ENCODE results near the gene CDK5R1.

CDK5R1 gene

DNA sequence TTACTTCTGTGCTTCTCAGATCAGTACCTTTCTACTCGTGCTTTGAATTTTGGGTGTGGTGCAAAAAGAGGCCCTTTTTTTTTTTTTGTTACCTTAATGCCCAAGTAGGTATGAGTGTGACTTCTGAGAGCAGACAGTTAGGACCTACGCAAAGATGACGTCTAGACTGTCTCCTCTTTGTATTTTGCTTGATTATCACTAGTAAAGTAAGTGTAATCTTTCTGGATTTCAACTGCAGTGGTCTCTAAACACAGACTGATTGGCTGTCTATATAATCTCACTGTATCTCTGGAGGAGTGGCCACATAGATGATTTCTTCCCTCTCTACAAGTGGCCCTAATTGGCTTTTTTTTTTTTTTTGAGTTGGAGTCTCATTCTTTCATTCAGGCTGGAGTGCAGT, 11.5 kb upstream of the CDK5R1 start:
- no peak for DNase-seq

DNA sequence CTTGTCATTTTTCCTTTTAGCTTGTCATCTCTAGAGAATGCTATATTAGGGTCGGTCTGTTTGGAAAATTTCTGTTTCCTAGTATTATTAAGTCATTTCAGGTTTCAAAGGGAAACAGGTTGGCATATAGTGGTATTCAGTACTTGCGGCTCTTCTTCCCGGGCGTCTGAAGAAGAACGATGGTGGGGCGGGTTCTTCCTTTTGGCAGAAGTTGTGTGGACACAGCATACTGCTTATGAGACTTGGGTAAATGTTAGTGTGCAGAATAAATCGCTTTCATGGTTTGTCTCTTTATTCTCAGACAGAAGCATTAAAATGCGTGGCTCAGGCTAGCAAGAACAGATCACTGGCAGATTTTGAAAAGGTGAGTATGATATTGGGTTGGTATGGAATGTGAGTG, 9.6 kb upstream of the CDK5R1 start:
- DNase-seq: no peak

DNA sequence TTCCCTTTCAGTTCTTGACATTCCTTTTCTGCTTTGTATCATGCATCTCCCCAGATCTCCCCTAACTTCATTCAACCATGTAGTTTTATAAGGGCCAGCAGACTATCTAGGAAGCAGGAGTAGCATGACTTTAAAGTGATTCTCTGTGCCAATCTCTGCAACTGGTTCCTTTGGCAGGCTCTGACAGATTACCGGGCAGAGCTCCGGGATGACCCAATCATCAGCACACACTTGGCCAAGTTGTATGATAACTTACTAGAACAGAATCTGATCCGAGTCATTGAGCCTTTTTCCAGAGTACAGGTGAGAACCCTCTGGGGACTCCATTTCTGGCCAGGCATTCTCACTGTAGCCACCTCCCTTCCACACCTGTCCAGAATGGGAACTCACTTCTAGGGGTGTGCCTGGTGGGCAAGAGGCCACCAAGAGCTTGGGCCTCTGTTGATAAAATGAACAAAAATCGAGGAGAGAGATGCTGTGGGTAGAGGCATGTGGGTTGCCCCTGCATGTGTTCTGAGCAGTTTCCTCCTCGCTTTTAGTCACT, 7.6 kb upstream of the CDK5R1 start:
- no peak for DNase-seq

DNA sequence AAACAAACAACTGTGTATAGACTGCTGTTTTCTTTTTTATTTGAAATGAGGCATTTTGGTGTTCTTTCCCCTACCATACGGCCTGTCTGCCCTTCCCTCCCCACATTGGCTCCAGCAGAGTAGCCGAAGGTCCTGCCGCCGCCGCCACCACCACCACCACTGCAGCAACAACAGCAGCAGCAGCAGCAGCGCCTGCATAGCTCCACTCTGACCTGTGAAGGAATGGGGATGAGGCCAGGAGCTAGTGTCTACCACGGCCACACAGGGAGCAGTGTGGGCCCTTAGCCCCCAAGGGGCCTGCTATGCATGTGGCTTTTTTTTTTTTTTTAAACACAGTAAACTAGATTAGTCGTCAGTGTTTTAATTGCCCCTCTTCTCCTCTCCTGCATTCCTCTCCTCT, 5.6 kb upstream of the CDK5R1 start:
- DNase-seq: no peak

DNA sequence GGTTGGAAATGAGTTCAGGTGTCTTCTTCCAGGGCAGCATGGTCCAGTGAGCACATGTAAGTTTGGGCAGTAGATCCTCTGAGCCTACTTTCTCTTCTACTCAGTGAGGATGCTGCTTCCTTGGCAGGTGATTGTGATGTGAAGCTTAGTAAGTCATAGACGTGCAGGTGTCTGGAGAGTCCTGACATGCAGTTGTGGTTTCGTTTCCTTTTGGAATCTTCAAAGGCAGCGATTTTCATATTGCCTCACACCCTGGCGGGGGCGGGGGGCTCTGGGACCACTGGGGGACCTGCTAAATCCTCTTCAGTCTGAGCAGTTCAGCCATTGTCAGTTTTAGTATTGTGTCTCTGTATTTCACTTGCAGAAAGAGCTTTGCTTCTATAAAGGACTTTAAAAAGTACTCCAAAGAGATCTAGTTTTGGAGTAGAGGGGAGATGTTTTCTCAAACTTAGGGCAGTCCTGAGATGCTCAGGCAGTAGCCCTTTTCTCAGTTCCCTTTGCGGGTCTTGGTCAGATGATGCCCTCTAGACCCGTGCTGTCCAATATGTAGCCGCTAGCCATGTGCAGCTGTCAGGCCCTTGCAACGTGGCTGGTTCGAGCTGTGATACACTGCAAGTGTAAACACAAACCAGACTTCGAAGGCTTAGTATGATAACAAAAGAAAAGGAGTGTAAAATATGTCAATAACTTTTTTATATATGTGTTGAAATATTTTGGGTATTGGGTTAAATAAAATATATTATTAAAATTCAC, 4.0 kb upstream of the CDK5R1 start:
- DNase-seq: no peak

DNA sequence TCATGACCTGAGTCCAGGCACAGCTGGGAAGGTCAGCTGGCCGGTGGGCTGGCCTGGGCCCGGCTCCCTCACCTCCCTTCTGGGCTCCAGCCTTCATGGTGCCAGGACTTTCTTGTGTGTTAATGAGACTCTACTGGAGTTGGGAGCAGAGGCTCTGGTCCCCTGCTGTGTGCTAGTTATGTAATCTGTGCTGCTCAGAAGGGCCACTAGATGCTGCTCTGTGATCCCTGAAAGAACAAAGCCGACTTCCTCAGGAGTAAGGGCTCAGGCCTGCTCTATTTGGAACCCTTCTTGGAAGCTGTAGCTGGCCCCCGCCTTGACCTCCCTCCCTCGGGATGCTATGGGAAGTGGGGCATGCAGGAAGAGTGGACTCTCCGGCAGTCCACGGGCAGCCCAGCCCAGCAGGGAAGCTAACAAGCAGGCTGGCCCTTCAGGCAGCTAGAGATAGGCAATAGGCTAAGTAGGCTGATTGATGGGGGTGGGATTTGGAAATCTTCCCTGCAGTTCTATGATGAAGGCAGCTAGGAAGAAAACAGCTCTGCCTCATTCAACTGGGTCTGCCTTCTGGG, 3.3 kb upstream of the CDK5R1 start:
- DNase-seq: peak; percentile 40

DNA sequence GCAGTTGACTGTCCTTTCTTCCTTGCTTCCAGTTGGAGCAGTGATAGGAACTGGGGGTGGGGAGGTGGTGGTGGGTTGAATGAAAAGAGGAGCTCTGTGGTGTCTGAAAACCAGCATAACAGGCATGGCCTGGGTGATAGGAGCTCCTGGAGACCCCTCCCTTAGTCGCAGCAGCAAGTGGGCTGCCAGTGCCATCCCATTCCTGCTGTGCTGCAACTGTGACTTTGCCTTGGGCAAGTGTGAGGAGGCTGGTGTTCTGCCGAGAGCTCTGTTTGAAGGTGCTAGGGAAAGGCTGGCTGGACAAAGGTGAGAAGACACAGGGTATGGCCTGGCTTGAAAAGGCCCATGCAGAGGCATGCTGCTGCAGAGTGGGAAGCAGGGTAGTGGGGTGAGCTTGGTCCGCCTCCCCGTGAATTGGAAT, 2.7 kb upstream of the CDK5R1 start:
- no peak for DNase-seq

DNA sequence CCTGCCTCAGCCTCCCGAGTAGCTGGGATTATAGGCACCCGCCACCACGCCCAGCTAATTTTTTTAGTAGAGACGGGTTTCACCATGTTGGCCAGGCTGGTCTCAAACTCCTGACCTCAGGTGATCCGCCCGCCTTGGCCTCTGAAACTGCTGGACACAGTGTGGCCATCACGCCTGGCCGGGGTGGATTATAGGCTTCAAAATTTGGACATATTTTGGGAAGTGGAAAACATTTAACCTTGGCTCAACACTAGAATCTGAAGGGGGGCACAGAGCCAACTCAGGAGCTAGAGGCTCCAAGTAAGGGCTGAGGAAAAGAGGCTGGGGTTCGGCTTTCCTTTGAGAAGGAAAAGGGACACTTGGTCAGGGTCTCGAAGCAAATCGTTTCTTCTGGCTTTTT, 2.2 kb upstream of the CDK5R1 start:
- DNase-seq: no peak

DNA sequence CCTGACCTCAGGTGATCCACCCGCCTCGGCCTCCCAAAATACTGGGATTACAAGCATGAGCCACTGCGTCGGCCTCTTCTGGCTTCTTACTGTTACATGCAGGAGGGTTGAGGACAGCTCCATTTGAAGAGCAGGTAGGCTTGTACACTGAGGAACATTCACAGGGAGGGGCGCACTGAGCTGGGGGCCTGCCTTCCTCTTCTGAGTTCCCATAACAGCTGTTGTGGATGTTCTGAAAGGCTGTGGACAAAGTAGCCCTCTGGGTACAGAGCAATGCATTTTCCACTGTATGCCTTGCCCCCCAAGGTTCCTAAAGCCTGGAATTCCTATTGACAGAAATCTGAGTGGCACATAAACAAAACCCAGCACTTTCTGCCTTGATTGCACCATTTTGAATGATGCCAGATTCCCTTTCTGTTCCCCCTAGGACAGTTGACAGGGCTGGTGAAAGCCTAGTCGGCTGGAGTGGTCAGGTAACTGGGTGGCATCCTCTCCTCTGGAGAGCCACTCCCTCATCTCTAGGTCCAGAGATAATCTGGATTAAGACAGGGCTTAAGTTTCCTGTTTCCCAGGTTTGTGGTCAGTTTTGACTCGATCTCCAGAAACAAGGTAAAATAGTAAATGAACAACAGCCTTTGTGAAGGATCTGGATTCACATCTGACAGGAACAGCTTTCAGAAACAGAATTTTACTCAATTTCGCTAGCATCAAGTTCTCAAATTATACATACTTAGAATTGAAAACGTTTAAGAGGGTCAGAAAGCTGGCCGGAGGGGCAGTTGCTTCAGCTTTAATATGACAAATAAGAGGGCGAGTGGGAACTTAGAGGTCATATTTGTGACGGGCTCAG, 1.3 kb upstream of the CDK5R1 start:
- DNase-seq: peak; percentile 8

DNA sequence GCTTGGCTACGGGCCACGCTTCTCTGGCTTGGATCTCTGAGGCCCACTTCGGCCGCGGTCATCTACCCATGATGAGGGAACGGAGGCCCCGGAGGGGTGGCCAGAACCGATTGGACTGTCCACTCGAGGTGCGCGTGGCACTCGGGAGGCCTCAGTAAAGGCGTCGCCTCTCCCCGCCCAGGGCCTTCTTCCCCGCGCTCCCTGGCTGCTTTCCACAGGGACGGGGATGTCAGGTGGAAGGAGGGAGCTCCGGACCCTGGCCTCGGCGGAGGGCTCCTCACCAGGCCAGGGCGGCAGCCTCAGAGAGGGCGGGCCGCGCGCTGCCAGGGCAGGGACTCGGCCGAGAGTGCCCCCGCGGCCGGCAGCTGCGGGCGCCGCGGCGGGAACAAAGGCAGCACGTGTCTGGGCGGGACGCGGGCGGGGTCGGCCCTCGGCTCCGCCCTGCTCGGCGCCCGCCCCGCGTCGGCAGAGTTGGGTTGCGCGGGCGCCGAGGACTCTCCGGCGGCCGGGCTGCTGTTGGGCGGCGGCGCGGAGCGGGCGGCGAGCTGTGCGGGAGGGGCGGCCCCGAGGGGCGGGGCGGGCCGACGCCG, 587 bp upstream of the CDK5R1 start:
- DNase-seq: peak; percentile 68

DNA sequence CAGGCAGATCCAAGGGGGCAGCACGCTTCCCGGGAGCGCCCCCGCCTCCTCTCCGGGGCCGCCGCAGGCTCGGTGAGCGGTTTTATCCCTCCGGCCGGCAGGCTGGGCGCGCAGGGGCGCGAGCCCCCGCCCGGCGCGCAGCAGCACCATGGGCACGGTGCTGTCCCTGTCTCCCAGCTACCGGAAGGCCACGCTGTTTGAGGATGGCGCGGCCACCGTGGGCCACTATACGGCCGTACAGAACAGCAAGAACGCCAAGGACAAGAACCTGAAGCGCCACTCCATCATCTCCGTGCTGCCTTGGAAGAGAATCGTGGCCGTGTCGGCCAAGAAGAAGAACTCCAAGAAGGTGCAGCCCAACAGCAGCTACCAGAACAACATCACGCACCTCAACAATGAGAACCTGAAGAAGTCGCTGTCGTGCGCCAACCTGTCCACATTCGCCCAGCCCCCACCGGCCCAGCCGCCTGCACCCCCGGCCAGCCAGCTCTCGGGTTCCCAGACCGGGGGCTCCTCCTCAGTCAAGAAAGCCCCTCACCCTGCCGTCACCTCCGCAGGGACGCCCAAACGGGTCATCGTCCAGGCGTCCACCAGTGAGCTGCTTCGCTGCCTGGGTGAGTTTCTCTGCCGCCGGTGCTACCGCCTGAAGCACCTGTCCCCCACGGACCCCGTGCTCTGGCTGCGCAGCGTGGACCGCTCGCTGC, 832 bp downstream of the CDK5R1 start:
- peak; percentile 21 for DNase-seq

DNA sequence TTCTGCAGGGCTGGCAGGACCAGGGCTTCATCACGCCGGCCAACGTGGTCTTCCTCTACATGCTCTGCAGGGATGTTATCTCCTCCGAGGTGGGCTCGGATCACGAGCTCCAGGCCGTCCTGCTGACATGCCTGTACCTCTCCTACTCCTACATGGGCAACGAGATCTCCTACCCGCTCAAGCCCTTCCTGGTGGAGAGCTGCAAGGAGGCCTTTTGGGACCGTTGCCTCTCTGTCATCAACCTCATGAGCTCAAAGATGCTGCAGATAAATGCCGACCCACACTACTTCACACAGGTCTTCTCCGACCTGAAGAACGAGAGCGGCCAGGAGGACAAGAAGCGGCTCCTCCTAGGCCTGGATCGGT, 1.4 kb downstream of the CDK5R1 start:
- DNase-seq: no peak

DNA sequence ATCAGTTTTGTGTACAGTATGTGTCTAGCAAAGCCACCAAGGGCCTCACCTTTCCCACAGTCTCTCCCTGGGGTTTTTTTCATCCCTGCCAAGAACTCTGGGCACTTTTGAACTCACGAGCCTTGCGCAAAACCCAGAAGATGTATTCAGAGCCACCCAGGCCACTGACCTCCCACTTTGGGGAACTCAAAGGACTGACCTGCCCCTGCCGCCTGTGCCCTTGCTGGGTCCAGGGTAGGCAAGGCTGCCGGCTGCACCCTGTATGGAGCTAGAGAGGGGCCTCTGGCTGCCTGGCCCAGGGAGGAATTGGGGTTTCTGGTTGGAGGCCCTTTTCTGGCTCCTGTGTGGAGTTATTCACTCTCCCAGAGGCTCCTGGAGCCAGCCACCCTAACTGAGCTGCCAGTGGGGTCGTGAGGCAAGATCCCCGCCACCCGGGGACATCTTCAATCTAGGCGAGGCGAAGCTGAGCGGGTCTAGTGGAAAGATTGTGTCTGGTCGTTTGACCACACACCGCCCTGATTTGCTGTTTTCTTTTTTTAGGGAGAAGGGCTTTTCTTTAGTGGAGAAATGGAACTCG, 1.9 kb downstream of the CDK5R1 start:
- no peak for DNase-seq

DNA sequence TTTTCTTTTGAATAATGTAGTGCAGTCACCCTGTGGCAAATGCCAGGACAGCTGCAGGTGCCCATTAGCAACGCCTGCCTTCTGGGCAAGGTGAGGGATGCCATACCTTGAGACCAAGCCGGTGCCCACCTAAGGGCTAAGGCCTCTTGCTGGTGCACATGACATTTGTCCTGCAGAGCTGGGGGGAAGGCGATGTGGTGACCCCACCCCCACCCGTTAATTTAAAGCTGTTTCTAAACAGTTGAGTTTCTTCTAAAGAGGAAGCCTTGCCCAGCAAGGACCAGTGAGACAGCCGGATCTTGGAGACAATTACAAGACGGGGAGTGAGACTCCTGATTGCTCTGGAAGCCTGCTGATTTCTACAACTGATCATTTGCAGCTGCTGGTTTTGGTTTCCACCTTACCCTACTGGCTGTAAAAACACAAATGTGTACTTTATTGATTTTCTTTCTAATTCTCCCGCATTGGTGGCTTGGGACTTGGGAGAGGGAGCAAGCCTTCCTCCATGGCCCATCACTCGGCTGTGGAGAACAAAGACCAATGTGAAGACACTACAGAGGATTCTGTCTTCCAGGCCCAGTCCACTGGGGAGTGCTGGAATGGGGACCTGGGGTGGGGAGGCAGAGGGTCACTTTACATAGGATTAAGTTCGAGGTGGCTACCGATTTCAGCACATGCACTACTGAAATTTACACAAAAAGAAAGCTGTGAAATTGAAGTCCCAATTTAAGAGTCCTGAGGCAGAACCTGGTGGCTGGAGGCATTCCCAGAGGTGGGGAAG, 2.7 kb downstream of the CDK5R1 start:
- no peak for DNase-seq

DNA sequence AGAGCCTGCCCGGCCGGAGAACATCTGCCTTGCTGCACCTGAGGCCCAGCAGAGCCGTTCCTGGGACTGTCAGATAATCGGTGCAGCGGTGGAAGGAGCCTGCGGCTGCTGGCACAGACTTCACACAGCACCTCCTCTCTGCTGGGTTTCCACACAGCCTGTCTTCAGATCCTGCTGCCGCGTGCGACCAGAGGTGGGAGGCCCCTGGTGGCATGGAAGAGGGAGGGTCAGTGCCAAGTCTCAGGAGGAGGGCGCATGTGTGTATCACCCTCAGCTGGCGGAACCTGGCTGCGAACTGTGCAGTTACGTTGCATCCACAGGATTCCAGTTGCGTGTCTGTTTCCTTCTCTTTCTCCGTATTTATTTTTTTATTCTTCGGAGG, 3.3 kb downstream of the CDK5R1 start:
- DNase-seq: peak; percentile 31

DNA sequence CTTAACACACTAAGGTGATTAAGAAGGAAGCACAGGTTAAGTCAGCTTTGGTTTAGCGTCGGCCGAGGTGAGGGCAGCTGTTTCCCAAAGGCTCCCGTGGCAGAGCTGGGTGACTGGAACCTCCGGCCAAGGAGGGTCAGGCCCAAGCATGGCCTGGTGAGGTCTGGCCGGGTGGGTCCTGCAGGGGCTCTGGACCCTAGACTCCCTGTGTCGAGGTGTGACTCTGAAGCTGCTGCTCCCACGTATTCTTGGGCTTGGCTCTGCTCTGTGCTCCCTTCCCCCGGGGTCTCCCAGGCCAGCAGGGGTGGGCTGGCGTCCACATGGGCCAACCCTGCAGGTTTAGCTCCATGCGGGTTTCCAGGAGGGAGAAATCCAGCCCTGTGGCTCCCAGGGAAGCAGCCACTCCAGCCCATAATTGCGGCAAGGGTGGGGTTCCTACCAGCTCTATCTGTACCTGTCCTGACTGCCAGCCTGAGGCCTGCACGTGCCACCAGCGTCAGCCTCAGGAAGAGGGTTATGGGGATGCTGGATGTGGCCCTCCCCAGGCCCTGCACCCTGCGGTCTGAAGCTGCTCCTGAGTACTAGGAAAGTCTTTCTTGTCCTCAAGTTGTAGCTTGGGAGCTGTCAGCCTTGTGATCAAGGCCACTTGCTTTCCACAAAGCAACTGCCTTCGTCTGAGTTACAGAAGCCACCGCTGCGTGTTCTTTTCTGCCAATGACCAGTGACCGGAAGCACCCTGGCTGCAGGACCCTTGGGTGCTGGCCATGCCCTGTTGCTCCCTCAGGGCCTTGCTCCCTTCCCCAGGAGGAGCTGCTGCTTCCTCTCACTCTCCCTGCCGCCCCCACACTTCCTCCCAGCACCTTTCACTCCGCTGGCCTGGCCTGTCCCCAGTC, 4.8 kb downstream of the CDK5R1 start:
- no peak for DNase-seq

DNA sequence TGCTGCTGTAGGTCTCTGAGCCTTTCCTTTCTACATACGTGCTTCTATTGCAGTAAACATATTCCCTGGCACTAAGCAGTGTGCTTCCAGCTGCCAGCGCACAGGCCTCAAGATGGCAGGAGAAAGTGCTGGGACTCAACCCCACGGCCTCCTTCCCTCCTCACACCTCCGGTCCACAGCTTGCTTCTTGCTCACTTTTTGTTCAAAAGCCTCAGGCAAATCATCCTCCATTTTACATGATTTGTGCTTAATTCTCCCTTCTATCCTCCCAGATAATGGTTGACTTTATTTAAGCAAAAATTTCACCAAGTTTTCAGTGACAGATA, 5.4 kb downstream of the CDK5R1 start:
- no peak for DNase-seq

DNA sequence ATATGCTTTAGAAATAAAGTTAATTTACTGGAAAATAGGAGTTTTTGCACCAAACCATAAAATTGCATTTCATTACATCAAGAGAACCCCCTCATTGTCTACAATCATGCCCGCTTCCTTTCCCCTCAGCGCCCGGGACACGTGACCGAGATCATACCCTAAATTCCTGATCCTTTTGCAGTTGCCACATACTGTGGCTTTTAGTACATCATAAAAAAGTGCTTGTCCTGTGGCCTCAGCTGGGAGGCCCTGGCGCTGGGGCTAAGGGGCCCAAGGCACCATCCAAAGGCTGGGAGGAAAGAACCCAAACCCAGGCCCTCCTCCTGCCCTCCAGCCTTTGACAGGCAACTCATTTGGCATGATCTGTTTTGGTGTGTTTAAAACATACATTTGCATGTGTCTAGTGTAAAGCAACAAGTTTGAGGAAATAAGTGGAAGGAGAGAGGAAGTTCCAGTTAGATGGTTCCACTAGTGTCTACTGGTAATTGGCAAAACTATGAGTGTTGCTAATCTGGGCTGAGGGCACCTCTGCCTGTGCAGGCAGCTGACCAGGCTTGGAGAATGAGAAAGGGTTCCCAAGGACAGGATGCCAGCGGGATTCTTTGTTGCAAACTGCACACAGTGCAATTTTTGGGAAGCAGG, 6.0 kb downstream of the CDK5R1 start:
- DNase-seq: no peak

DNA sequence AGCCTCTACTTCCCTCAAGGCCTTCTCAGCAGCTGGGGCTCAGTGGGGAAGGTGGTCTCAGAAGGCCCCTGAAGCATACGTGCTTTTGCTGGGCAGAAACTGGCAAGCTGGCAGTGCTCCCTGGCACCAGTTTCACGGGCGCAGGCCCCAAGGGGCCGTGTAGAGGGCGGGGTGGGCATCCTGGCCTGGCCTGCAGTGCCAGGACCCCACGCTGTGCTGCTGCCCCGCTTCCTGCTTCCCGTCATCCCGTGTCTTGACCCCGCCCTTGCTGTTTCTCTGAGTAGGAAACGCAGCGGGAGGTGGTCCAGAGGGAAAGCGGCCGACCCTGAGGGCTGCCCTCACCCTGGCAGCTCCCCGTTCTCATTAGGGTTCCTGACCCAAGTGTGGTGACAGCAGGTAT, 6.8 kb downstream of the CDK5R1 start:
- DNase-seq: no peak

DNA sequence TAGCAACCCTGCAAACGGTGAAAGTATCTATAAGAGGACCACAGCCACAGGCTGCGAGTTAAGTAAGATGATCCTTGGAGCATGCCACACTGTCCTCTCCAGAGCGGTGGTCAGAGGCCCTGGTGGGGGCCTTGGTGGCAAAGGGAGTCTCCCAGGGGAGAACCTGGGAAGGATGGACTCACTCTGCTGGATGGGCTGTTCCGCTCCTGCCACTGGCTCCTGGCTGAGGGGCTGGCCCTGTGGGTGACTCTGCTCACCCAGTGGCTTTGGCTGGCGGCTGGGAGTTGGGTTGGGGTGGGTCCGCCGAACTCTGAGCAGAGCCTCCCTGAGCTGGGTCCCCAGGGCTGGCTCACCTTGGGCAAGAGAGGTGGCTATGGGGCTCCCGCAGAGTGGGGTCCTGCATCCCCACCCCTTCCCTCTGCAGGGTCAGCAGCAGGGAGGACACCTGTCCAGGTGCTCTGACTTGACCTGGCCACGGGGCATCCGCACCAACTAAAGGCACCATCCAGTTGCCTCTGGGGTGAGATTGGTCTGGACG, 7.3 kb downstream of the CDK5R1 start:
- DNase-seq: no peak
